Activated naive CD4-positive, alpha-beta T cell treated with Interleukin-2 at 50 U/mL for 16 hours (primary cell): Measurements from ENCODE around the gene DGKH.
"Not testable (repeated sequence)": the region's sequence is repeated elsewhere in the genome, so short reads cannot be mapped to it uniquely, and the experiment has no call there.

Source experiments
- DNase-seq: peaks from one replicate; pipeline ENCODE4 v3.0.0-alpha.2; 2020

The DGKH gene

GRCh38 chr13:42078128-42078808 is 29.8 kb downstream of the DGKH start:
- no peak for DNase-seq

- no peak for DNase-seq
Observed at GRCh38 chr13:42083138-42083770, 34.8 kb downstream of the DGKH start.

- DNase-seq: no peak
Observed at GRCh38 chr13:42084722-42085121, 36.3 kb downstream of the DGKH start.

GRCh38 chr13:42086582-42086981 is 38.1 kb downstream of the DGKH start:
- DNase-seq: no peak

GRCh38 chr13:42094516-42095040 is 46.1 kb downstream of the DGKH start:
- DNase-seq: no peak

- DNase-seq: not testable (repeated sequence)
Observed at GRCh38 chr13:42096222-42096621, 47.8 kb downstream of the DGKH start.

- no peak for DNase-seq
Observed at GRCh38 chr13:42099962-42100675, 51.7 kb downstream of the DGKH start.

- DNase-seq: no peak
Observed at GRCh38 chr13:42100960-42101359, 52.5 kb downstream of the DGKH start.

GRCh38 chr13:42101821-42102585 is 53.6 kb downstream of the DGKH start:
- no peak for DNase-seq

GRCh38 chr13:42102961-42103865 is 54.8 kb downstream of the DGKH start:
- no peak for DNase-seq

- DNase-seq: no peak
Observed at GRCh38 chr13:42106998-42107397, 58.5 kb downstream of the DGKH start.

- DNase-seq: no peak
Observed at GRCh38 chr13:42107421-42107820, 59.0 kb downstream of the DGKH start.

GRCh38 chr13:42108217-42108616 is 59.8 kb downstream of the DGKH start:
- DNase-seq: no peak

- no peak for DNase-seq
Observed at GRCh38 chr13:42109957-42110356, 61.5 kb downstream of the DGKH start.

GRCh38 chr13:42110410-42111155 is 62.1 kb downstream of the DGKH start:
- DNase-seq: peak; percentile 8

- no peak for DNase-seq
Observed at GRCh38 chr13:42112864-42113263, 64.4 kb downstream of the DGKH start.

GRCh38 chr13:42113478-42113877 is 65.0 kb downstream of the DGKH start:
- DNase-seq: no peak

GRCh38 chr13:42114278-42114677 is 65.8 kb downstream of the DGKH start:
- no peak for DNase-seq

GRCh38 chr13:42114912-42115311 is 66.5 kb downstream of the DGKH start:
- DNase-seq: no peak

GRCh38 chr13:42116225-42116624 is 67.8 kb downstream of the DGKH start:
- no peak for DNase-seq

- no peak for DNase-seq
Observed at GRCh38 chr13:42119041-42119440, 70.6 kb downstream of the DGKH start.
